ENCODE results near the gene PREB. TPM values are rescaled to one million over a fixed set of nuclear protein-coding genes. Genes with fewer than 3 reads are reported as not detected.

The PREB gene
- total RNA-seq, 2 experiments from 2014 or later: 59.7 to 59.9 TPM

GRCh38 chr2:27170581-27171337 lies 36.3 kb upstream of the PREB start:
- ChIA-PET CTCF (interaction anchor here (0.7 to 1.6 kb wide), 15 partner anchors 8 to 234 kb away, joined by 3 to 10 read pairs (median 4); no protein-coding TSS in a partner anchor), POLR2A (no interaction called here)
- no peak overlapping the region for H3K27ac Mint-ChIP-seq
- ATAC-seq (no peak), DNase-seq (no peak)
- H3K4me1 Mint-ChIP-seq: peaks cover 2% of the 10 kb centered on the region
- no peaks in the 10 kb centered on the region for H3K36me3 Mint-ChIP-seq (ENCODE audit: low read depth)
- peaks cover 5% of the 10 kb centered on the region for H3K27me3 Mint-ChIP-seq
- intact Hi-C loops (cut with DNase I, micrococcal nuclease): no loop called here
- H3K4me3 Mint-ChIP-seq: no peak overlapping the region
- H3K9me3 Mint-ChIP-seq (ENCODE audit: low read depth): no peaks in the 10 kb centered on the region

- Mint-ChIP-seq H3K36me3 (ENCODE audit: low read depth) (no peaks in the 10 kb centered on the region), H3K4me3 (no peak overlapping the region), H3K27ac (no peak overlapping the region), H3K27me3 (peaks cover 1% of the 10 kb centered on the region), H3K4me1 (peaks cover 2% of the 10 kb centered on the region), H3K9me3 (ENCODE audit: low read depth) (no peaks in the 10 kb centered on the region)
- intact Hi-C loops (cut with DNase I, micrococcal nuclease): loop anchor here in 1 of 2 experiments (5.0 kb wide), 1 partner anchor 203 kb away; no protein-coding TSS in a partner anchor
- ATAC-seq: no peak
- ChIA-PET POLR2A (interaction anchor here (0.6 kb wide), 1 partner anchor 54 kb away, joined by 3 read pairs; no protein-coding TSS in a partner anchor), CTCF (interaction anchor here (0.9 to 1.9 kb wide), 4 partner anchors 10 to 26 kb away, joined by 3 to 6 read pairs (median 4); no protein-coding TSS in a partner anchor)
- DNase-seq: no peak
Observed at GRCh38 chr2:27164960-27165763, 30.7 kb upstream of the PREB start.

- Mint-ChIP-seq H3K36me3 (ENCODE audit: low read depth) (no peaks in the 10 kb centered on the region), H3K9me3 (ENCODE audit: low read depth) (no peaks in the 10 kb centered on the region), H3K27ac (no peak overlapping the region), H3K4me3 (no peak overlapping the region), H3K4me1 (peaks cover 2% of the 10 kb centered on the region), H3K27me3 (no peaks in the 10 kb centered on the region)
- intact Hi-C loops (cut with DNase I, micrococcal nuclease): no loop called here
- ATAC-seq (no peak), DNase-seq (no peak)
- ChIA-PET POLR2A (no interaction called here), CTCF (interaction anchor here (0.8 kb wide), 1 partner anchor 53 kb away, joined by 4 read pairs; no protein-coding TSS in a partner anchor)
Observed at GRCh38 chr2:27162151-27163121, 28.0 kb upstream of the PREB start.

GRCh38 chr2:27160191-27160590 lies 25.8 kb upstream of the PREB start:
- ChIA-PET POLR2A (no interaction called here), CTCF (interaction anchor here (1.1 kb wide), 1 partner anchor 141 kb away, joined by 3 read pairs; no protein-coding TSS in a partner anchor)
- intact Hi-C loops (cut with DNase I, micrococcal nuclease): no loop called here
- Mint-ChIP-seq H3K4me3 (no peak overlapping the region), H3K36me3 (ENCODE audit: low read depth) (no peaks in the 10 kb centered on the region), H3K27me3 (no peaks in the 10 kb centered on the region), H3K27ac (no peak overlapping the region), H3K4me1 (no peaks in the 10 kb centered on the region), H3K9me3 (ENCODE audit: low read depth) (no peaks in the 10 kb centered on the region)
- no peak for ATAC-seq
- no peak for DNase-seq

GRCh38 chr2:27159271-27159670 lies 24.8 kb upstream of the PREB start:
- Mint-ChIP-seq H3K9me3 (ENCODE audit: low read depth) (no peaks in the 10 kb centered on the region), H3K4me3 (no peak overlapping the region), H3K27me3 (no peaks in the 10 kb centered on the region), H3K27ac (no peak overlapping the region), H3K36me3 (ENCODE audit: low read depth) (no peaks in the 10 kb centered on the region), H3K4me1 (no peaks in the 10 kb centered on the region)
- POLR2A ChIA-PET: no interaction called here
- intact Hi-C loops (cut with DNase I, micrococcal nuclease): no loop called here
- no peak for DNase-seq
- CTCF ChIA-PET: interaction anchor here (0.6 to 1.4 kb wide), 4 partner anchors 11 to 522 kb away, joined by 3 to 4 read pairs (median 4); no protein-coding TSS in a partner anchor
- ATAC-seq: no peak

- Mint-ChIP-seq H3K27me3 (no peaks in the 10 kb centered on the region), H3K9me3 (ENCODE audit: low read depth) (no peaks in the 10 kb centered on the region), H3K27ac (no peak overlapping the region), H3K36me3 (ENCODE audit: low read depth) (no peaks in the 10 kb centered on the region), H3K4me3 (no peak overlapping the region), H3K4me1 (no peaks in the 10 kb centered on the region)
- ATAC-seq (no peak), DNase-seq (no peak)
- ChIA-PET CTCF (interaction anchor here (1.2 to 1.4 kb wide), 2 partner anchors 11 to 25 kb away, joined by 4 read pairs; no protein-coding TSS in a partner anchor), POLR2A (interaction anchor here (0.6 kb wide), 1 partner anchor 103 kb away, joined by 3 read pairs; no protein-coding TSS in a partner anchor)
- intact Hi-C loops (cut with DNase I, micrococcal nuclease): no loop called here
Observed at GRCh38 chr2:27158468-27158867, 24.0 kb upstream of the PREB start.

GRCh38 chr2:27155069-27155520 lies 20.7 kb upstream of the PREB start:
- ATAC-seq: no peak
- POLR2A ChIA-PET: no interaction called here
- H3K9me3 Mint-ChIP-seq (ENCODE audit: low read depth): no peaks in the 10 kb centered on the region
- intact Hi-C loops (cut with DNase I, micrococcal nuclease): no loop called here
- H3K4me3 Mint-ChIP-seq: no peak overlapping the region
- H3K27me3 Mint-ChIP-seq: no peaks in the 10 kb centered on the region
- H3K27ac Mint-ChIP-seq: no peak overlapping the region
- no peaks in the 10 kb centered on the region for H3K36me3 Mint-ChIP-seq (ENCODE audit: low read depth)
- CTCF ChIA-PET: interaction anchor here (0.9 to 1.2 kb wide), 2 partner anchors 11 to 186 kb away, joined by 3 to 4 read pairs; no protein-coding TSS in a partner anchor
- no peak for DNase-seq
- no peaks in the 10 kb centered on the region for H3K4me1 Mint-ChIP-seq

- no peak for ATAC-seq
- POLR2A ChIA-PET: interaction anchor here (0.6 kb wide), 1 partner anchor 38 kb away, joined by 3 read pairs; no protein-coding TSS in a partner anchor
- Mint-ChIP-seq H3K9me3 (ENCODE audit: low read depth) (no peaks in the 10 kb centered on the region), H3K4me3 (no peak overlapping the region), H3K36me3 (ENCODE audit: low read depth) (no peaks in the 10 kb centered on the region), H3K27me3 (no peaks in the 10 kb centered on the region), H3K4me1 (no peaks in the 10 kb centered on the region), H3K27ac (no peak overlapping the region)
- intact Hi-C loops (cut with DNase I, micrococcal nuclease): no loop called here
- no peak for DNase-seq
- CTCF ChIA-PET: interaction anchor here (0.9 to 1.2 kb wide), 2 partner anchors 12 to 185 kb away, joined by 3 to 4 read pairs; no protein-coding TSS in a partner anchor
Observed at GRCh38 chr2:27154488-27154887, 20.1 kb upstream of the PREB start.

GRCh38 chr2:27152796-27153464 lies 18.5 kb upstream of the PREB start:
- ChIA-PET CTCF (interaction anchor here (0.7 to 1.6 kb wide), 4 partner anchors 13 to 127 kb away, joined by 3 read pairs; no protein-coding TSS in a partner anchor), POLR2A (no interaction called here)
- Mint-ChIP-seq H3K4me1 (no peaks in the 10 kb centered on the region), H3K36me3 (ENCODE audit: low read depth) (no peaks in the 10 kb centered on the region), H3K9me3 (ENCODE audit: low read depth) (no peaks in the 10 kb centered on the region), H3K27ac (no peak overlapping the region), H3K27me3 (peaks cover 3% of the 10 kb centered on the region), H3K4me3 (no peak overlapping the region)
- intact Hi-C loops (cut with DNase I, micrococcal nuclease): no loop called here
- DNase-seq (no peak), ATAC-seq (peak; percentile 65)

GRCh38 chr2:27152102-27152795 lies 17.8 kb upstream of the PREB start:
- Mint-ChIP-seq H3K27me3 (peaks cover 3% of the 10 kb centered on the region), H3K36me3 (ENCODE audit: low read depth) (no peaks in the 10 kb centered on the region), H3K27ac (no peak overlapping the region), H3K4me1 (no peaks in the 10 kb centered on the region), H3K4me3 (no peak overlapping the region), H3K9me3 (ENCODE audit: low read depth) (no peaks in the 10 kb centered on the region)
- DNase-seq: no peak
- intact Hi-C loops (cut with DNase I, micrococcal nuclease): no loop called here
- CTCF ChIA-PET: interaction anchor here (0.8 to 1.6 kb wide), 3 partner anchors 18 to 128 kb away, joined by 3 to 4 read pairs (median 3); no protein-coding TSS in a partner anchor
- no peak for ATAC-seq
- POLR2A ChIA-PET: interaction anchor here (0.7 kb wide), 1 partner anchor 367 kb away, joined by 4 read pairs; no protein-coding TSS in a partner anchor

Measured in activated CD4-positive, alpha-beta T cell treated with anti-CD3 and anti-CD28 coated beads for 36 hours (primary cell).